Activated T-helper 1 cell treated with anti-CD3 and anti-CD28 coated beads, Interleukin-2, amount 50 U/mL, for 16 hours (primary cell): ENCODE data around the gene CDC42SE1.

ENCODE experiments used
- DNase-seq, 2 donors: peaks; one replicate each; pipeline ENCODE4 v3.0.0-alpha.2; 2020; ENCODE audit warnings: low read depth in 1 of 2, low spot score in 1 of 2

Gene CDC42SE1

GRCh38 chr1:151054971-151055547 is 4.4 kb downstream of the CDC42SE1 start:
- no peak for DNase-seq

- DNase-seq: no peak
Observed at GRCh38 chr1:151051356-151052009, 7.9 kb downstream of the CDC42SE1 start.

- DNase-seq: no peak
Observed at GRCh38 chr1:151050051-151050688, 9.3 kb downstream of the CDC42SE1 start.

- no peak for DNase-seq
Observed at GRCh38 chr1:151049458-151049857, 10.0 kb downstream of the CDC42SE1 start.

- DNase-seq: no peak
Observed at GRCh38 chr1:151048645-151049032, 10.8 kb downstream of the CDC42SE1 start.

GRCh38 chr1:151047925-151048644 is 11.3 kb downstream of the CDC42SE1 start:
- peak in 1 of 2 donors; percentile 18 for DNase-seq

GRCh38 chr1:151047591-151047924 is 11.9 kb downstream of the CDC42SE1 start, which contains the start of gene C1orf56:
Gene C1orf56, plus strand, starts transcription at chr1:151047751. Its CDS starts 97 bp downstream, at chr1:151047848.
- peak in 1 of 2 donors; percentile 41 for DNase-seq

- DNase-seq: no peak
Observed at GRCh38 chr1:151043163-151043562, 16.3 kb downstream of the CDC42SE1 start.

- no peak for DNase-seq
Observed at GRCh38 chr1:151039521-151039920, 19.9 kb downstream of the CDC42SE1 start.

GRCh38 chr1:151037032-151037431 is 22.4 kb downstream of the CDC42SE1 start:
- no peak for DNase-seq

GRCh38 chr1:151036356-151036755 is 23.1 kb downstream of the CDC42SE1 start, which contains the start of gene BNIPL:
Gene BNIPL, plus strand, starts transcription at chr1:151036586. Its CDS starts 140 bp downstream, at chr1:151036726.
- DNase-seq: no peak

GRCh38 chr1:151035167-151035566 is 24.3 kb downstream of the CDC42SE1 start:
- no peak for DNase-seq

- DNase-seq: no peak
Observed at GRCh38 chr1:151032164-151032563, 27.3 kb downstream of the CDC42SE1 start.

- DNase-seq: no peak
Observed at GRCh38 chr1:151026460-151026859, 33.0 kb downstream of the CDC42SE1 start.

GRCh38 chr1:151024540-151025146 is 34.8 kb downstream of the CDC42SE1 start:
- DNase-seq: peak; percentile 65 to 76

- no peak for DNase-seq
Observed at GRCh38 chr1:151013518-151013917, 45.9 kb downstream of the CDC42SE1 start.

GRCh38 chr1:151012684-151013471 is 46.5 kb downstream of the CDC42SE1 start:
- DNase-seq: no peak

GRCh38 chr1:151011154-151011850 is 48.1 kb downstream of the CDC42SE1 start:
- DNase-seq: no peak

- DNase-seq: no peak
Observed at GRCh38 chr1:151010346-151010726, 49.1 kb downstream of the CDC42SE1 start.
